Measurements from ENCODE around the gene KIF25. TPM values are rescaled to one million over a fixed set of nuclear protein-coding genes. Genes with fewer than 3 reads are reported as not detected.

KIF25 gene
- polyA plus RNA-seq, 2 of the 4 experiments (the other 2 are of a cell fraction), result 0.06 to 0.13 TPM

DNA sequence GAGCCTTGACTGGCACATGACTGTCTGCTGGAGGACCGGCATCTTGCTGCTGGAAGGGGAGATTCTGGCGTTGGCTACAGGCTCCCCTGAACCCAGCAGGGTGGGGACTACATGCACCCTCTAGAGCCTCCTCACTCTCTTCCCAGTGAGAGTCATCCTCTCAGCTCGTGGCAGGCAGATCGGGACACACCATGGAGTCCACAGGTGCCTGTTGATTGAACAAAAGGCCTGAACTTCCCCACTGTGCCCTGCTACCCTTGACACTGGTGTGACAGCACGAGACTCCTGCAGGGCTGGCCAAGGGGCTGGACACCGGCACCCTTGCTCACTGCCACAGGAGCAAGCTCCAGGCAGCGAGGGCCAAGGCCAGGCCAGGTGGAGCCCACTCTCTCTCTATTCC is 73.3 kb downstream of the KIF25 start:
- Histone ChIP-seq H3K4me2 (no peak overlapping the region), H3K4me1 (no peaks in the 10 kb centered on the region), H3K4me3 (no peak overlapping the region), H3K27ac (no peak overlapping the region), H3K9me3 (no peaks in the 10 kb centered on the region)
- DNase-seq (ENCODE audit: low read depth in 1 of 2, low spot score in 1 of 2) (no peak), FAIRE-seq (no peak), ATAC-seq (no peak)
- POLR2A ChIA-PET, result no interaction called here
- WGBS (ENCODE audit: missing lambda C conversion rate), result 69% methylated on average over 5 of the region's 7 CpGs
- no peak for TF ChIP-seq CBX2 (IDR thresholded peaks at IDR 0.05; ENCODE audit: borderline replicate concordance, low read depth)
- TF ChIP-seq JUNB (IDR thresholded peaks at IDR 0.05), result no peak
- no peak for TF ChIP-seq KDM5A (IDR thresholded peaks at IDR 0.05)
- no peak for TF ChIP-seq TP53 (CRISPR knock-in tag; IDR thresholded peaks at IDR 0.05)
- no peak for TF ChIP-seq ZC3H11A (IDR thresholded peaks at IDR 0.05)
- no peak for TF ChIP-seq POLR2A (IDR thresholded peaks at IDR 0.05; ENCODE audit: low read length)
- TF ChIP-seq CTCF (IDR thresholded peaks at IDR 0.05), result no peak
- TF ChIP-seq GATA3 (IDR thresholded peaks at IDR 0.05; ENCODE audit: borderline replicate concordance), result no peak
- TF ChIP-seq ESRRA (IDR thresholded peaks at IDR 0.05; ENCODE audit: borderline replicate concordance, low read length), result no peak
- TF ChIP-seq HMGXB4 (CRISPR knock-in tag; IDR thresholded peaks at IDR 0.05; ENCODE audit: borderline replicate concordance), result no peak
- TF ChIP-seq RAD21 (conservative IDR thresholded peaks at IDR 0.05 in 1 of 2, IDR thresholded peaks at IDR 0.05 in 1 of 2), result no peak
- no peak for TF ChIP-seq SMC3 (IDR thresholded peaks at IDR 0.05)
- TF ChIP-seq RNF2 (IDR thresholded peaks at IDR 0.05; ENCODE audit: borderline replicate concordance, low read depth), result no peak
- no peak for TF ChIP-seq FOSB (CRISPR knock-in tag; IDR thresholded peaks at IDR 0.05)
- TF ChIP-seq RFX5 (IDR thresholded peaks at IDR 0.05), result no peak
- TF ChIP-seq HDAC2 (IDR thresholded peaks at IDR 0.05), result no peak
- TF ChIP-seq HEYL (CRISPR knock-in tag; IDR thresholded peaks at IDR 0.05), result no peak
- CTCF ChIA-PET, result interaction anchor here (2.0 kb wide), 1 partner anchor 10 kb away, joined by 5 read pairs; no protein-coding TSS in a partner anchor

DNA sequence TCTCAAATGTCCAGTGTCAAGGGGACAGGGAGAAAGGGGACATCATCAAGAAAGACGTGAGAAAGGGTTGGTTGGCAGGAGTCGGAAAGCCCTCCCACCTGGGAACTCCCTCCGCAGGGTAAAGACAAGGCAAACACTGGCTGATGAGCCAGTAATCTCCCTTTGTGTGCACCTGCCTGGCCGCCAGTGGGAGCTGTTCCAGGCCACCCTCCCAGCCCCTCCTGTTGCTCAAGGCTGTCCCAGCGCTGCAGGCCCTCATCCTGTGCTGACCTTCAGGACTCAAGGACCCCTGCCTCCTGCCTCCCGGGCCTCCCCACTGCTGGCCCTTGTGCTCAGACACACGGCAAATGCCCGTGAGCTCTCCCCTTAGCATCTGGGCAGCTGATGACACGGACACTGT is 74.1 kb downstream of the KIF25 start:
- H3K4me3 ChIP-seq, result no peak overlapping the region
- CTCF ChIA-PET, result interaction anchor here (2.0 kb wide), 1 partner anchor 9 kb away, joined by 5 read pairs; no protein-coding TSS in a partner anchor
- FAIRE-seq, result no peak
- peak; percentile 49 to 87; a peak in 4 of 6 replicates for ATAC-seq
- 26% methylated on average over 5 of the region's 9 CpGs for WGBS (ENCODE audit: missing lambda C conversion rate)
- no peak for TF ChIP-seq PBX3 (IDR thresholded peaks at IDR 0.05)
- no peak for TF ChIP-seq TP53 (CRISPR knock-in tag; IDR thresholded peaks at IDR 0.05)
- TF ChIP-seq CHD4 (IDR thresholded peaks at IDR 0.05; ENCODE audit: borderline replicate concordance), result no peak
- no peak for TF ChIP-seq TFCP2L1 (CRISPR knock-in tag; IDR thresholded peaks at IDR 0.05)
- no peak for TF ChIP-seq HOXB5 (CRISPR knock-in tag; IDR thresholded peaks at IDR 0.05)
- TF ChIP-seq EHF (CRISPR knock-in tag; IDR thresholded peaks at IDR 0.05), result no peak
- no peak for TF ChIP-seq POLR2A (IDR thresholded peaks at IDR 0.05; ENCODE audit: low read length)
- no peak for TF ChIP-seq EHMT2 (IDR thresholded peaks at IDR 0.05; ENCODE audit: low read depth)
- no peak for TF ChIP-seq RNF2 (IDR thresholded peaks at IDR 0.05; ENCODE audit: borderline replicate concordance, low read depth)
- TF ChIP-seq, protein P1, sequence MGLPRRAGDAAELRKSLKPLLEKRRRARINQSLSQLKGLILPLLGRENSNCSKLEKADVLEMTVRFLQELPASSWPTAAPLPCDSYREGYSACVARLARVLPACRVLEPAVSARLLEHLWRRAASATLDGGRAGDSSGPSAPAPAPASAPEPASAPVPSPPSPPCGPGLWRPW (IDR thresholded peaks at IDR 0.05), result no peak
- TF ChIP-seq RAD21 (conservative IDR thresholded peaks at IDR 0.05 in 1 of 2, IDR thresholded peaks at IDR 0.05 in 1 of 2), result no peak
- TF ChIP-seq MYC (IDR thresholded peaks at IDR 0.05; ENCODE audit: borderline replicate concordance, low read length), result no peak
- TF ChIP-seq, protein P2, sequence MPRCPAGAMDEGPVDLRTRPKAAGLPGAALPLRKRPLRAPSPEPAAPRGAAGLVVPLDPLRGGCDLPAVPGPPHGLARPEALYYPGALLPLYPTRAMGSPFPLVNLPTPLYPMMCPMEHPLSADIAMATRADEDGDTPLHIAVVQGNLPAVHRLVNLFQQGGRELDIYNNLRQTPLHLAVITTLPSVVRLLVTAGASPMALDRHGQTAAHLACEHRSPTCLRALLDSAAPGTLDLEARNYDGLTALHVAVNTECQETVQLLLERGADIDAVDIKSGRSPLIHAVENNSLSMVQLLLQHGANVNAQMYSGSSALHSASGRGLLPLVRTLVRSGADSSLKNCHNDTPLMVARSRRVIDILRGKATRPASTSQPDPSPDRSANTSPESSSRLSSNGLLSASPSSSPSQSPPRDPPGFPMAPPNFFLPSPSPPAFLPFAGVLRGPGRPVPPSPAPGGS (IDR thresholded peaks at IDR 0.05), result no peak
- TF ChIP-seq, protein P3, sequence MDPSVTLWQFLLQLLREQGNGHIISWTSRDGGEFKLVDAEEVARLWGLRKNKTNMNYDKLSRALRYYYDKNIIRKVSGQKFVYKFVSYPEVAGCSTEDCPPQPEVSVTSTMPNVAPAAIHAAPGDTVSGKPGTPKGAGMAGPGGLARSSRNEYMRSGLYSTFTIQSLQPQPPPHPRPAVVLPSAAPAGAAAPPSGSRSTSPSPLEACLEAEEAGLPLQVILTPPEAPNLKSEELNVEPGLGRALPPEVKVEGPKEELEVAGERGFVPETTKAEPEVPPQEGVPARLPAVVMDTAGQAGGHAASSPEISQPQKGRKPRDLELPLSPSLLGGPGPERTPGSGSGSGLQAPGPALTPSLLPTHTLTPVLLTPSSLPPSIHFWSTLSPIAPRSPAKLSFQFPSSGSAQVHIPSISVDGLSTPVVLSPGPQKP (IDR thresholded peaks at IDR 0.05; ENCODE audit: low read depth, low read length), result no peak
- TF ChIP-seq SREBF2 (IDR thresholded peaks at IDR 0.05), result no peak
- no peak for TF ChIP-seq HMGXB4 (CRISPR knock-in tag; IDR thresholded peaks at IDR 0.05; ENCODE audit: borderline replicate concordance)
- no peaks in the 10 kb centered on the region for H3K9me3 ChIP-seq
- POLR2A ChIA-PET, result no interaction called here
- DNase-seq (ENCODE audit: low read depth in 1 of 2, low spot score in 1 of 2), result peak; percentile 12 to 31
- no peak overlapping the region for H3K27ac ChIP-seq
- no peak overlapping the region for H3K4me2 ChIP-seq
- H3K4me1 ChIP-seq, result no peaks in the 10 kb centered on the region

All from A549 (cell line).